Measurements from ENCODE around the gene SCGN. TPM values are rescaled to one million over a fixed set of nuclear protein-coding genes. Genes with fewer than 3 reads are reported as not detected.
A peak's percentile ranks its signal among the peaks of the same experiment; 100 is the strongest.

Gene SCGN
- total RNA-seq, 1 donor from 2014 or later = 1.2 TPM

DNA sequence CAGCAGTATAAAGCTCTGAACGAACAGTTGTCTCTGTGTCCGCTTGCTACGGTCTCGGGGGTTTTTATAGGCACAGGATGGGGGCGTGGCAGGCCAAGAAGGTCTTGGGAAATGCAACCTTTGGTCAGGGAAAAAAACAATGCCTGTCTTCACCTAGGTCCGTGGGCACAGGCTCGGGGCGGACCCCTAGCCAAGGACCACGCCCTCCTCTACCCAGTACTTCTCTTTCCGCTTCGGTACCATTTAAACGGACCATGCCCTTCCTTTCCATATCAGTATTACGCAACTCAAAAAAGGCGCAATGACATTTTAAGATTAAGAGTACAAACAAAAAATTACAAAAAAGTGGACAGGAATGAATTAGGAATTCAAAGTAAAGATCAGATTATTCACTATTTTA is 58.3 kb downstream of the SCGN start:
- H3K27ac Mint-ChIP-seq (ENCODE audit: unreplicated experiment) = no peak overlapping the region
- TF ChIP-seq CTCF (IDR thresholded peaks at IDR 0.05; ENCODE audit: partially characterized antibody, unreplicated experiment) = no peak
- H3K9me3 Mint-ChIP-seq (ENCODE audit: unreplicated experiment) = peaks cover 2% of the 10 kb centered on the region
- H3K4me1 Mint-ChIP-seq (ENCODE audit: low read depth, unreplicated experiment) = no peaks in the 10 kb centered on the region
- no peak overlapping the region for H3K4me3 Mint-ChIP-seq (ENCODE audit: unreplicated experiment)
- H3K27me3 Mint-ChIP-seq (ENCODE audit: unreplicated experiment) = no peaks in the 10 kb centered on the region
- no peak for DNase-seq
- no peaks in the 10 kb centered on the region for H3K36me3 Mint-ChIP-seq (ENCODE audit: unreplicated experiment)

- TF ChIP-seq CTCF (IDR thresholded peaks at IDR 0.05; ENCODE audit: partially characterized antibody, unreplicated experiment) = no peak
- no peak overlapping the region for H3K27ac Mint-ChIP-seq (ENCODE audit: unreplicated experiment)
- no peak for DNase-seq
- no peak overlapping the region for H3K4me3 Mint-ChIP-seq (ENCODE audit: unreplicated experiment)
- no peaks in the 10 kb centered on the region for H3K36me3 Mint-ChIP-seq (ENCODE audit: unreplicated experiment)
- no peaks in the 10 kb centered on the region for H3K4me1 Mint-ChIP-seq (ENCODE audit: low read depth, unreplicated experiment)
- H3K9me3 Mint-ChIP-seq (ENCODE audit: unreplicated experiment) = peaks cover 2% of the 10 kb centered on the region
- H3K27me3 Mint-ChIP-seq (ENCODE audit: unreplicated experiment) = no peaks in the 10 kb centered on the region
Measured at GRCh38 chr6:25713824-25714223, 61.8 kb downstream of the SCGN start.

DNA sequence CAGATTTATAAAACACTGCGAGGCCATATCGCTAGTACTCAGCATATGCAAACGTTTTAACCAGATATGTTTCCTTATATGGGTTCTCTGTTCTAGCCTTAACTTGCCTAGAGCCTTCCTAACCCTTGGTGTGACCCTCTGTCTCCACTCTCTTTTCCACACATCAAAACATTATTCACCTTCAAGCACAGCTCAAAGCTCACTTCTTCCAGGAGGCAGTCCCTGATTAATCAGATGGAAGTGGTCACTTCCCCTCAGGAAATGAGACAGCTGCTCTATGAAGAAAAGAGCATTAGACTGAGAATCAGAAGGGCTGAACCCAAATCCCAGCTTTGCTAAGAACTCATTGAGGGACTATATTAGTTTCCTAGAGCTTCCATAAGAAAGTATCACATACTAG is 62.8 kb downstream of the SCGN start:
- H3K27me3 Mint-ChIP-seq (ENCODE audit: unreplicated experiment) = no peaks in the 10 kb centered on the region
- no peak overlapping the region for H3K4me3 Mint-ChIP-seq (ENCODE audit: unreplicated experiment)
- no peak for TF ChIP-seq CTCF (IDR thresholded peaks at IDR 0.05; ENCODE audit: partially characterized antibody, unreplicated experiment)
- no peaks in the 10 kb centered on the region for H3K4me1 Mint-ChIP-seq (ENCODE audit: low read depth, unreplicated experiment)
- H3K9me3 Mint-ChIP-seq (ENCODE audit: unreplicated experiment) = peaks cover 2% of the 10 kb centered on the region
- H3K27ac Mint-ChIP-seq (ENCODE audit: unreplicated experiment) = no peak overlapping the region
- DNase-seq = no peak
- H3K36me3 Mint-ChIP-seq (ENCODE audit: unreplicated experiment) = no peaks in the 10 kb centered on the region

- Mint-ChIP-seq H3K27ac (ENCODE audit: unreplicated experiment) (no peak overlapping the region), H3K4me1 (ENCODE audit: low read depth, unreplicated experiment) (no peaks in the 10 kb centered on the region), H3K4me3 (ENCODE audit: unreplicated experiment) (no peak overlapping the region), H3K9me3 (ENCODE audit: unreplicated experiment) (no peaks in the 10 kb centered on the region), H3K27me3 (ENCODE audit: unreplicated experiment) (no peaks in the 10 kb centered on the region), H3K36me3 (ENCODE audit: unreplicated experiment) (no peaks in the 10 kb centered on the region)
- TF ChIP-seq CTCF (IDR thresholded peaks at IDR 0.05; ENCODE audit: partially characterized antibody, unreplicated experiment) = no peak
- no peak for DNase-seq
Measured at GRCh38 chr6:25715794-25716193, 63.8 kb downstream of the SCGN start.

GRCh38 chr6:25717866-25718740 is 66.1 kb downstream of the SCGN start:
- Mint-ChIP-seq H3K9me3 (ENCODE audit: unreplicated experiment) (no peaks in the 10 kb centered on the region), H3K4me1 (ENCODE audit: low read depth, unreplicated experiment) (no peaks in the 10 kb centered on the region), H3K36me3 (ENCODE audit: unreplicated experiment) (no peaks in the 10 kb centered on the region), H3K4me3 (ENCODE audit: unreplicated experiment) (no peak overlapping the region), H3K27me3 (ENCODE audit: unreplicated experiment) (no peaks in the 10 kb centered on the region), H3K27ac (ENCODE audit: unreplicated experiment) (no peak overlapping the region)
- no peak for DNase-seq
- TF ChIP-seq CTCF (IDR thresholded peaks at IDR 0.05; ENCODE audit: partially characterized antibody, unreplicated experiment) = peak; percentile 76
